Activated CD8-positive, alpha-beta T cell treated with anti-CD3 and anti-CD28 coated beads, Interleukin-2, amount 10 ng/mL, durations not matched to agents 7 days and 5 days (primary cell): ENCODE data around the gene SMARCC1. TPM values are rescaled to one million over a fixed set of nuclear protein-coding genes. Genes with fewer than 3 reads are reported as not detected.
A peak's percentile ranks its signal among the peaks of the same experiment; 100 is the strongest.
"Not testable (repeated sequence)": the region's sequence is repeated elsewhere in the genome, so short reads cannot be mapped to it uniquely, and the experiment has no call there.

ENCODE experiments used
- ATAC-seq: fragments of 150-1000 bp; cut with Tn5 transposase; one replicate; pipeline ENCODE4 v1.10.0; 2021; ENCODE audit warnings: moderate library complexity
- CTCF ChIA-PET: fragments of 350-600 bp; sonication (Branson Sonifier 250); formaldehyde crosslinking; loops from one replicate; lab custom pipeline; 2021; ENCODE audit warnings: antibody characterized with exemption; lab: Charles Lee
- POLR2A ChIA-PET: fragments of 350-600 bp; sonication (Branson Sonifier 250); formaldehyde crosslinking; loops from one replicate; lab custom pipeline; 2021; ENCODE audit warnings: antibody characterized with exemption; lab: Charles Lee
- DNase-seq: peaks from one replicate; pipeline ENCODE4 v3.0.0-alpha.2; 2020
- H3K27ac Mint-ChIP-seq: one replicate; pipeline ENCODE4 v1.8.0; 2021; ENCODE audit warnings: mild to moderate bottlenecking, mixed read lengths
- H3K27me3 Mint-ChIP-seq: one replicate; pipeline ENCODE4 v1.8.0; 2021; ENCODE audit warnings: low read depth, mixed read lengths
- H3K36me3 Mint-ChIP-seq: one replicate; pipeline ENCODE4 v1.8.0; 2021; ENCODE audit warnings: low read depth, mixed read lengths
- H3K4me1 Mint-ChIP-seq: one replicate; pipeline ENCODE4 v1.8.0; 2021; ENCODE audit warnings: low read depth, mixed read lengths
- H3K4me3 Mint-ChIP-seq: one replicate; pipeline ENCODE4 v1.8.0; 2021; ENCODE audit warnings: mild to moderate bottlenecking, mixed read lengths
- H3K9me3 Mint-ChIP-seq: one replicate; pipeline ENCODE4 v1.8.0; 2022; ENCODE audit warnings: mixed read lengths; ENCODE audit not compliant: insufficient read depth
- total RNA-seq, 2 experiments: library from RNA; stranded (reverse); gene quantifications; one replicate each; pipeline ENCODE4 v1.2.3, GENCODE V29; 2021

Gene SMARCC1
- total RNA-seq, 2 experiments from 2014 or later, result 76.4 to 98.1 TPM

DNA sequence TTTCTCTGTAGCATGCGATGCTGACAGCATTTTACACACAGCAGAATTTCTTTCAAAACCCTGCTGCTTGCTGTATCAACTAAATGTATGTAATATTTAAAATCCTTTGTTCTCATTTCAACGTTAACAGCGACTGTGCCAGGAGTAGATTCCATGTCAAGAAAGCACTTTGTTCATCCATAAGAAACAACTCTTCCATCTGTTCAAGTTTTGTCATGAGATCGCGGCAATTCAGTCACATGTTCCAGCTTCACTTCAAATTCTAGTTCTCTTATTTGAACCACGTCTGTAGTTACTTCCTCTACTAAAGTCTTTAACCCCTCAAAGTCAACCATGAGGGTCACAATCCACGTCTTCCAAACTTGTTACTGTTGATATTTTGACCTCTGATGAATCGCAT is 50.6 kb downstream of the SMARCC1 start:
- Mint-ChIP-seq H3K4me3 (no peak overlapping the region), H3K9me3 (no peaks in the 10 kb centered on the region), H3K27me3 (no peaks in the 10 kb centered on the region), H3K36me3 (peaks cover 55% of the 10 kb centered on the region), H3K4me1 (peaks cover 3% of the 10 kb centered on the region), H3K27ac (no peak overlapping the region)
- ChIA-PET POLR2A (no interaction called here), CTCF (interaction anchor here (1.5 kb wide), 1 partner anchor 10 kb away, joined by 3 read pairs; no protein-coding TSS in a partner anchor)
- ATAC-seq, result no peak
- DNase-seq, result no peak

DNA sequence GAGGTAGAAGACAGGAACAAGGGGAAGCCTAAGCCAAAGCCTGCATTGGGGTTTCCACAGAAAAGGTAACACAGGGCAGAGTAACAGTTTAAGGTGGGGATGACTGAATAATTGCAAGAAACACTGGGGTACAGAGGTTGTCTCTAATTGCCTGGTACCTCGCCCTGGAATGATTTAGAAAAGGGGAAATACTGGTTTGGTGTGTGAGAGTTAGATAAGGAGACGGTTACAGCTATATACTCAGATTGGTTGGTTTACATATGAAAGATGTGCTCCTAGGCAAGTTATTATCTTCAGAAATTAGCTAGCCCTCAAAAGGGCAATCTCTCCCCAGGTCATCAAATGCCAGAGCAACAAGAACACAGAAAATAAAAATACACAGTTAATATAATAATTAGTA is 58.8 kb downstream of the SMARCC1 start:
- ATAC-seq, result no peak
- POLR2A ChIA-PET, result no interaction called here
- CTCF ChIA-PET, result no interaction called here
- Mint-ChIP-seq H3K36me3 (peaks cover 16% of the 10 kb centered on the region), H3K27ac (no peak overlapping the region), H3K9me3 (no peaks in the 10 kb centered on the region), H3K4me1 (peaks cover 1% of the 10 kb centered on the region), H3K4me3 (no peak overlapping the region), H3K27me3 (no peaks in the 10 kb centered on the region)
- no peak for DNase-seq

DNA sequence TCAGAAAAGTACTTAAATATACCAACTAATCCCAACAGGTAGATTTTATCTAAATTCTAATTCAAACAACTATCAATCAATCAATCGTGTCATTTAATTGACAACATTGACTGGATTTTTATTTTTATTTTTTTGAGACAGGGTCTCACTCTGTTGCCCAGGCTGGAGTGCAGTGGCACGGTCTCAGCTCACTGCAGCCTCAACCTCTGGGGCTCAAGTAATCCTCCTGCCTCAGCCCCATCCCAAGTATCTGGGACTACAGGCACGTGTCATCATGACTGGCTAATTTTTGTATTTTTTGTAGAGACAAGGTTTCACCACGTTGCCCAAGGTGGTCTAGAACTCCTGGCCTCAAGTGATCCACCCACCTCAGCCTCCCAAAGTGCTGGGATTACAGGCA is 64.2 kb downstream of the SMARCC1 start:
- H3K4me1 Mint-ChIP-seq, ATAC-seq, H3K9me3 Mint-ChIP-seq, H3K27ac Mint-ChIP-seq, H3K4me3 Mint-ChIP-seq, DNase-seq, CTCF ChIA-PET, H3K27me3 Mint-ChIP-seq, POLR2A ChIA-PET: not testable (repeated sequence)
- peaks cover 27% of the 10 kb centered on the region for H3K36me3 Mint-ChIP-seq

DNA sequence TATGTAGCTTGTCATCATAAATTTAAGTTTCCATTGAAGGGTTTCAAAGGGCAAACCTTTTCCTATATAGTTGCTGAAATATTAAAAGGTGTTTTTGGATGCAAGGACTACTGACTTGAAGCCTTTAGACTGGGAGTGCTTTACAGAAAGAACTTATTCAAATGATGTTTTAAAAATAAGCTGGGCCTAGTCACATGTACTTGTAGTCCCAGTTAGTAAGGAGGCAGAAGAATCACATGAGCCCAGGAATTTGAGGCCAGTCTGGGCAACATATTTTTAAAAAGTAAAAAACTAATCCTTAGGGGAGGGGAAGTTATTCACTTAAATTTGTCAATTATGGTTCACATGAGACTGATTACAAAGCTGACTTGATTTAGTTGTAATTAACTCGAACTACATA is 65.0 kb downstream of the SMARCC1 start:
- no peaks in the 10 kb centered on the region for H3K27me3 Mint-ChIP-seq
- H3K27ac Mint-ChIP-seq, result no peak overlapping the region
- peaks cover 2% of the 10 kb centered on the region for H3K4me1 Mint-ChIP-seq
- DNase-seq, result no peak
- H3K4me3 Mint-ChIP-seq, result no peak overlapping the region
- ChIA-PET CTCF (interaction anchor here (1.2 kb wide), 1 partner anchor 9 kb away, joined by 3 read pairs; no protein-coding TSS in a partner anchor), POLR2A (no interaction called here)
- H3K9me3 Mint-ChIP-seq, result no peaks in the 10 kb centered on the region
- H3K36me3 Mint-ChIP-seq, result peaks cover 28% of the 10 kb centered on the region
- ATAC-seq, result no peak

DNA sequence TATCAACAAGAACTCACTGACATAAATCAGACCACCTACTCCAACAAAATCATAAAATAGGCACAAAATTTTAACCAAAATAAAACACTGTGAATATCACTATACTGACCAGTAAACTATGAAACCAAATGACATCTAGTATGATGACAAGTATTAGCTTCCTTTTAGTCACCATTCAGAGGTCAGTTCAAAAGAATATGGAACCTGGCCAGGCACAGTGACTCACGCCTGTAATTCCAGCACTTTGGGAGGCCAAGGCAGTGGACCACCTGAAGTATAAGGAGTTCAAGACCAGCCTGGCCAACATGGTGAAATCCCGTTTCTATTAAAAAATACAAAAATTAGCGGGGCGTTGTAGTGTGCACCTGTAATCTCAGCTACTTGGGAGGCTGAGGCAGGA is 65.8 kb downstream of the SMARCC1 start:
- H3K27me3 Mint-ChIP-seq, result no peaks in the 10 kb centered on the region
- peaks cover 32% of the 10 kb centered on the region for H3K36me3 Mint-ChIP-seq
- no peak for DNase-seq
- no peak overlapping the region for H3K4me3 Mint-ChIP-seq
- H3K9me3 Mint-ChIP-seq, result no peaks in the 10 kb centered on the region
- peaks cover 2% of the 10 kb centered on the region for H3K4me1 Mint-ChIP-seq
- H3K27ac Mint-ChIP-seq, result peak overlapping the region; percentile 11
- ATAC-seq, result no peak
- ChIA-PET POLR2A (no interaction called here), CTCF (interaction anchor here (1.2 kb wide), 1 partner anchor 8 kb away, joined by 3 read pairs; no protein-coding TSS in a partner anchor)

DNA sequence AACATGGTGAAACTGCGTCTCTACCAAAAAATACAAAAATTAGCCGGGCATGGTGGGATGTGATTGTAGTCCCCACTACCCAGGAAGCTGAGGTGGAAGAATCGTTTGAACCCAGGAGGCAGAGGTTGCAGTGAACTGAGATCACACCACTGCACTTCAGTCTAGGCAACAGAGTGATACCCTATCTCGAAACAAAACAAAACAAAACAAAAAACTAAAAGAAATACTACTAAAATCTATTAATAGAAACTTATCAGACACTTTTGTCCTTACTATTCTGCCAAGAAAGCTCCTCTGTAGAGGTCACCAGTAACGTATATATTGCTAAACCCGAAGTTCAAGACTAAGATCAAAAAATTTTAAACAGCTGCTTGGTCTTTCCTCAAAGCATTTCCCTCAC is 67.1 kb downstream of the SMARCC1 start:
- POLR2A ChIA-PET, result no interaction called here
- ATAC-seq (no peak), DNase-seq (no peak)
- CTCF ChIA-PET, result no interaction called here
- Mint-ChIP-seq H3K4me3 (no peak overlapping the region), H3K4me1 (peaks cover 2% of the 10 kb centered on the region), H3K9me3 (no peaks in the 10 kb centered on the region), H3K36me3 (peaks cover 40% of the 10 kb centered on the region), H3K27ac (no peak overlapping the region), H3K27me3 (no peaks in the 10 kb centered on the region)

DNA sequence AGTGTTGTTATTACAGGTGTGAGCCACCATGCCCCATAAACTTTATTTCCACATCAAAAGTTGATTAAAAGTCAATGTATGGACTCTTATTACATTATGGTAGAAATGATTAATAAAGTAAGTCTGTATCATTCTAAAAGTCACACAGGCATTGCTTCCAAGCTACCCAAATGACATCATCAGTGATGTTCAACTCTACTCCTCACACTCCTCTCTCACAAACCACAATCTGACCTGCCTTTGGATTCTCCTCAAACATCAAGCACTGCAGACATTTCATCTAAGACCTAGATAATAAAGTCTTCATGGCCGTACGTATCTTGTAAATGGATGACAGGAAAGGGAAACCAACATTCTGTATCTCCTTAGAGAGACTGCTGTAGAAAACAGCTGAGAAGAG is 68.0 kb downstream of the SMARCC1 start:
- Mint-ChIP-seq H3K4me1 (peaks cover 2% of the 10 kb centered on the region), H3K27me3 (no peaks in the 10 kb centered on the region), H3K4me3 (no peak overlapping the region), H3K9me3 (no peaks in the 10 kb centered on the region), H3K36me3 (peaks cover 41% of the 10 kb centered on the region), H3K27ac (no peak overlapping the region)
- POLR2A ChIA-PET, result no interaction called here
- CTCF ChIA-PET, result no interaction called here
- ATAC-seq (no peak), DNase-seq (no peak)

DNA sequence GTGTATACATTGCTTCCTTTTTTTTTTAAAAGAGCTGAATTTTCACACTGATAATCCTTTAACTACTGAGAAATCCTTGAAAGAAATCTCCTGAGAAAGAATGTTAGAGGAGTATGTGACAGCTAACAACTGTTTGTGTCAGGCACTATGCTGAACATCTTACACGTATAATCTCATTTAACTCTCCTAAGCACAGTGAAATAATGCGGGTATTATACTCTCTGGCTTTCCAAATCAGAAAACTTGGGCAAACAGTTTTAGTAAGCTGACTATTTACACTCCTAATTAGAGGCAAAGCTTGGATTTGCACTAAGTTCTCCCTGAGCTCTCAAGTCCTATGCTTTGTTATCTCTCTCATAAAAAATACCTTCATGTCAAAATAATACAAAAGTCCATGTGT is 69.3 kb downstream of the SMARCC1 start:
- Mint-ChIP-seq H3K9me3 (no peaks in the 10 kb centered on the region), H3K4me3 (no peak overlapping the region), H3K36me3 (peaks cover 48% of the 10 kb centered on the region), H3K4me1 (peaks cover 2% of the 10 kb centered on the region), H3K27ac (no peak overlapping the region), H3K27me3 (no peaks in the 10 kb centered on the region)
- POLR2A ChIA-PET, result no interaction called here
- ATAC-seq (no peak), DNase-seq (no peak)
- CTCF ChIA-PET, result interaction anchor here (1.0 kb wide), 1 partner anchor 144 kb away, joined by 3 read pairs; no protein-coding TSS in a partner anchor

DNA sequence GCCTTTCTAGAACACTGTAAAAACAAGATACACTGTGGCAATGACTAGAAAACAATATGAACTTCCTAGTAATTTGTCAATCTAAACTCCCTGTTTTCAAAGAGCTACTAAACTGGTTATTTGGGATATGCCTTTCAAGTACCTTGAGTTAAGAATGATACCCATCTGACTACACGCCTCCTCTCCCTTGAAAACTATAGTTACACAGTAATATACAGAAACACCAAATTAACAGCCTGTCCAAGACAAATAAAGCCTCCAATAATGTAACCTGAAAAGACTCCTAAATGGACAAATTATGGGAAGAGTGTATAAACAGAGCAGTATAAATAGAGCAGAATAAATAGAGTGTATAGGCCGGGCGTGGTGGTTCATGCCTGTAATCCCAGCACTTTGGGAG is 70.1 kb downstream of the SMARCC1 start:
- CTCF ChIA-PET, result no interaction called here

DNA sequence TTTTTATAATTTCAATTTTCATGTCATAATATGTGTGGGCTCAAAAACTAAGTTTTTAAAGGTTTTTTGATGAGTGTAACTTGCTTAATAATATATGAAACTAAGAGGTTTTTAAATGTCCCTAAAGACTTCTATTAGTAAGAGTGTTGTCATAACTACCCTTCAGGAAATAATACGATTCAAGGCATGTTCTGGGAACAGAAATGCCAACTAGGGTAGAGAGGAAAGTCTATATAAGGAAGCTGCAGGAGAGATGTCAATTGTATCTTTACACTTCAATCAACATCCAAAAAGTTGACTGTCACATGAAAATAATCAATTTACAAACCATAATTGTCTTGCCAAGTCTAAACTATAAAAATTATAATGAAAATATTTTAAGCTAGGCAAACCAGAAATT is 76.3 kb downstream of the SMARCC1 start:
- no peaks in the 10 kb centered on the region for H3K4me1 Mint-ChIP-seq
- no peak overlapping the region for H3K4me3 Mint-ChIP-seq
- ATAC-seq, result no peak
- ChIA-PET POLR2A (no interaction called here), CTCF (interaction anchor here (1.3 kb wide), 1 partner anchor 284 kb away, joined by 4 read pairs; no protein-coding TSS in a partner anchor)
- H3K36me3 Mint-ChIP-seq, result peaks cover 47% of the 10 kb centered on the region
- no peak for DNase-seq
- no peak overlapping the region for H3K27ac Mint-ChIP-seq
- no peaks in the 10 kb centered on the region for H3K27me3 Mint-ChIP-seq
- no peaks in the 10 kb centered on the region for H3K9me3 Mint-ChIP-seq

More for the DNA sequence above, 70.1 kb downstream of the SMARCC1 start:
- ATAC-seq (no peak), DNase-seq (no peak)
- no peaks in the 10 kb centered on the region for H3K27me3 Mint-ChIP-seq
- H3K36me3 Mint-ChIP-seq, result peaks cover 51% of the 10 kb centered on the region
- H3K9me3 Mint-ChIP-seq, result no peaks in the 10 kb centered on the region
- POLR2A ChIA-PET, result no interaction called here
- H3K27ac Mint-ChIP-seq, result no peak overlapping the region
- H3K4me1 Mint-ChIP-seq, result peaks cover 2% of the 10 kb centered on the region
- no peak overlapping the region for H3K4me3 Mint-ChIP-seq

DNA sequence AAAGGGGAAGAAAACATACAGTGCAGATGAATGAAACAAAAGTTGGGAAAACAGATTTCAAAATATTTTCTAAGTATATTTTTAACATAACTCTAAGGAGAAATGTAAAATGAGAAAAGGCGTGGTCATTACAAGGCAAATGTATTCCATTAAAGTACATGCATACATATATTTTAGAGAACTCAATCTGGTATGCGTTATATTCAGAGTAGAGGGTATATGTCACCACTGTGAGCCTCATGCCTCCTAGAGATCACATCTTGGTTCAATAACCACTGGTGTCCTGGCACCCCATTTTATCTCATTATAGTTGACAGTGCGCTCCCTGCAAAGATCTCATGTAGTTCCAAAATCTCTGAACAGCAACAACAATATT is 77.5 kb downstream of the SMARCC1 start:
- ChIA-PET CTCF (no interaction called here), POLR2A (no interaction called here)
- Mint-ChIP-seq H3K4me3 (no peak overlapping the region), H3K27ac (no peak overlapping the region), H3K27me3 (no peaks in the 10 kb centered on the region), H3K4me1 (no peaks in the 10 kb centered on the region), H3K9me3 (no peaks in the 10 kb centered on the region), H3K36me3 (peaks cover 44% of the 10 kb centered on the region)
- DNase-seq, result no peak
- ATAC-seq, result no peak

DNA sequence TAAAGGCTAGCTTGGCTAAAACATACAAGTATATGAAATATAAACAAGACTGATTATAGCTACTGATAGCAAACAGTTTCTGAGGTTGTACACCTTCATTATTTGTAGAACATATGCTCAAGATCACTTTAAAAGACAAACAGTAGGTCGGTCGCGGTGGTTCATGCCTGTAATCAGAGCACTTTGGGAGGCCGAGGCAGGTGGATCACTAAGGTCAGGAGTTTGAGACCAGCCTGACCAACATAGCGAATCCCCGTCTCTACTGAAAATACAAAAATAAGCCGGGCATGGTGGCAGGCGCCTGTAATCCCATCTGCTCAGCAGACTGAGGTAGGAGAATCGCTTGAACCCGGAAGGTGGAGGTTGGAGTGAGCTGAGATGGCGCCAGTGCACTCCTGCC is 80.3 kb downstream of the SMARCC1 start:
- H3K9me3 Mint-ChIP-seq, result no peaks in the 10 kb centered on the region
- CTCF ChIA-PET, result no interaction called here

DNA sequence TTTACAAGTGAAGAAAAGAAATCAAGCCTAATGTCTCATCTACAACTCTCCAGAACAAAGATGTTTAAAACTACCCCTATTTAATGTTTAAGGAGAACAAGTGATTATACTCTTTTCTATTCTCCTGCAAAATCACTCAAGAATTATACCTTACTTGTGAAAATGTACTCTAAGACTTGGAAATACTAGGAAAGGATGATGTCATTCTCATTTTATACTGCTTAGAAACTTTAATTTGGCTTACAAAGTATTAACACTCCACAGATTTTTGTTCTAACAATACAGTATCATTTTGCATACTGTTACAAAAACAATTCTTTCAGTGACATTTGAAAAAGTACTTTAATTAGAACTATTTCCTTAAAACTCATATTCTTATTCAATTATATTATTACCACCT is 89.5 kb downstream of the SMARCC1 start:
- no peak overlapping the region for H3K4me3 Mint-ChIP-seq
- ATAC-seq (no peak), DNase-seq (no peak)
- H3K27me3 Mint-ChIP-seq, result no peaks in the 10 kb centered on the region
- H3K27ac Mint-ChIP-seq, result no peak overlapping the region
- no peaks in the 10 kb centered on the region for H3K9me3 Mint-ChIP-seq
- H3K4me1 Mint-ChIP-seq, result no peaks in the 10 kb centered on the region
- ChIA-PET POLR2A (no interaction called here), CTCF (no interaction called here)
- peaks cover 41% of the 10 kb centered on the region for H3K36me3 Mint-ChIP-seq

More for the DNA sequence above, 80.3 kb downstream of the SMARCC1 start:
- Mint-ChIP-seq H3K4me3 (no peak overlapping the region), H3K4me1 (no peaks in the 10 kb centered on the region), H3K27me3 (no peaks in the 10 kb centered on the region), H3K27ac (no peak overlapping the region), H3K36me3 (peaks cover 33% of the 10 kb centered on the region)
- DNase-seq, result no peak
- ATAC-seq, result no peak
- POLR2A ChIA-PET, result no interaction called here
